Frontal cortex (tissue), 4 donors: ENCODE results near the gene TAX1BP1. TPM values are rescaled to one million over a fixed set of nuclear protein-coding genes. Genes with fewer than 3 reads are reported as not detected.
A peak's percentile ranks its signal among the peaks of the same experiment; 100 is the strongest.

ENCODE experiments used
- DNase-seq, 2 donors: peaks; one replicate each; pipeline ENCODE4 v3.0.0; 2012; ENCODE audit warnings: low spot score in 2 of 2
- FAIRE-seq: peaks from 2 replicates; lab custom pipeline; 2012; peaks lifted over from hg19 to GRCh38; lab: Jason Lieb, UNC
- total RNA-seq: library from RNA; depleted of rRNA; stranded (reverse); fragments of >200 nt; gene quantifications from one replicate; pipeline ENCODE4 v1.2.3, GENCODE V29; 2014
- donor health status: control.
- donor health status: control.
- donor health status: control.

The TAX1BP1 gene
- total RNA-seq, 1 donor from 2014 or later = 76.6 TPM

GRCh38 chr7:27774717-27775328, 34.9 kb downstream of the TAX1BP1 start:
- FAIRE-seq (peak; percentile 83), DNase-seq (no peak)

- DNase-seq (no peak), FAIRE-seq (no peak)
Observed at GRCh38 chr7:27775782-27776181, 35.8 kb downstream of the TAX1BP1 start.

GRCh38 chr7:27777662-27778061, 37.7 kb downstream of the TAX1BP1 start:
- FAIRE-seq (no peak), DNase-seq (no peak)

- no peak for FAIRE-seq
Observed at GRCh38 chr7:27779873-27780272, 39.9 kb downstream of the TAX1BP1 start.

GRCh38 chr7:27781188-27781587, 41.2 kb downstream of the TAX1BP1 start:
- FAIRE-seq (no peak), DNase-seq (no peak)

More at GRCh38 chr7:27779873-27780272, 39.9 kb downstream of the TAX1BP1 start:
- DNase-seq = no peak

GRCh38 chr7:27782849-27783248, 42.9 kb downstream of the TAX1BP1 start:
- FAIRE-seq (no peak), DNase-seq (no peak)

GRCh38 chr7:27784399-27785053, 44.6 kb downstream of the TAX1BP1 start:
- no peak for FAIRE-seq
- no peak for DNase-seq

GRCh38 chr7:27788437-27788836, 48.5 kb downstream of the TAX1BP1 start:
- no peak for FAIRE-seq
- DNase-seq = no peak

GRCh38 chr7:27793780-27794179, 53.8 kb downstream of the TAX1BP1 start:
- FAIRE-seq = no peak

GRCh38 chr7:27795977-27796376, 56.0 kb downstream of the TAX1BP1 start:
- FAIRE-seq (no peak), DNase-seq (no peak)

More at GRCh38 chr7:27793780-27794179, 53.8 kb downstream of the TAX1BP1 start:
- no peak for DNase-seq

GRCh38 chr7:27799212-27799611, 59.2 kb downstream of the TAX1BP1 start:
- no peak for FAIRE-seq
- DNase-seq = no peak

GRCh38 chr7:27802999-27803398, 63.0 kb downstream of the TAX1BP1 start:
- FAIRE-seq (no peak), DNase-seq (no peak)

- DNase-seq (no peak), FAIRE-seq (no peak)
Observed at GRCh38 chr7:27804139-27804538, 64.2 kb downstream of the TAX1BP1 start.

- FAIRE-seq = no peak
- DNase-seq = no peak
Observed at GRCh38 chr7:27808626-27809025, 68.7 kb downstream of the TAX1BP1 start.

- FAIRE-seq = no peak
Observed at GRCh38 chr7:27810186-27810585, 70.2 kb downstream of the TAX1BP1 start.

GRCh38 chr7:27812706-27813105, 72.7 kb downstream of the TAX1BP1 start:
- DNase-seq (no peak), FAIRE-seq (no peak)

More at GRCh38 chr7:27810186-27810585, 70.2 kb downstream of the TAX1BP1 start:
- DNase-seq = no peak

GRCh38 chr7:27822245-27822644, 82.3 kb downstream of the TAX1BP1 start:
- FAIRE-seq (no peak), DNase-seq (no peak)

GRCh38 chr7:27825891-27826290, 85.9 kb downstream of the TAX1BP1 start:
- FAIRE-seq (no peak), DNase-seq (no peak)

- no peak for FAIRE-seq
- DNase-seq = no peak
Observed at GRCh38 chr7:27826357-27826756, 86.4 kb downstream of the TAX1BP1 start.

- DNase-seq (no peak), FAIRE-seq (no peak)
Observed at GRCh38 chr7:27834179-27834921, 94.4 kb downstream of the TAX1BP1 start.

GRCh38 chr7:27835376-27835775, 95.4 kb downstream of the TAX1BP1 start:
- no peak for DNase-seq
- FAIRE-seq = no peak
